SK-N-SH (cell line): ENCODE data around the gene PLCE1. TPM values are rescaled to one million over a fixed set of nuclear protein-coding genes. Genes with fewer than 3 reads are reported as not detected.

Experiments
- CTCF ChIA-PET: fragments of 300-600, 350-600 bp; formaldehyde crosslinking; extraction: SDS; loops from one replicate; lab custom pipeline; 2021; lab: Yijun Ruan, JAX
- POLR2A ChIA-PET: fragments of 350-600 bp; sonication (Branson Sonifier 250); formaldehyde crosslinking; extraction: SDS; loops from one replicate; lab custom pipeline; 2020; ENCODE audit warnings: antibody characterized with exemption, inconsistent platforms; lab: Yijun Ruan, JAX
- DNase-seq: peaks from one replicate; pipeline ENCODE4 v3.0.0; 2012
- H2AFZ ChIP-seq: fragments of 200-600 bp; sonication (generic); 2 replicates; pipeline ENCODE4 v1.8.1; 2016; ENCODE audit warnings: antibody characterized with exemption, mild to moderate bottlenecking, low read depth
- H3F3A ChIP-seq: fragments of 200-600 bp; sonication (generic); replicated peaks from 2 replicates; pipeline ENCODE3; 2016; ENCODE audit warnings: antibody characterized with exemption, mild to moderate bottlenecking; ENCODE audit not compliant: insufficient read depth
- H3K27ac ChIP-seq, 2 experiments: fragments of 200-500 bp in 1 of 2; fragments of 200-600 bp in 1 of 2; sonication (Bioruptor generic) in 1 of 2; sonication (generic), shearing (Covaris generic) in 1 of 2; 2 replicates each; pipeline versions ENCODE4 v1.5.1 to v1.6.1; 2014 to 2016; ENCODE audit warnings: low read depth in 2 of 2, inconsistent platforms in 1 of 2, low read length in 1 of 2, mild to moderate bottlenecking in 1 of 2, mixed read lengths in 1 of 2
- H3K27me3 ChIP-seq: fragments of 200-600 bp; sonication (generic), shearing (Covaris generic); 2 replicates; pipeline ENCODE4 v1.6.1; 2016; ENCODE audit warnings: mixed run types; ENCODE audit not compliant: insufficient read depth
- H3K36me3 ChIP-seq, 2 experiments: fragments of 200-500 bp in 1 of 2; fragments of 200-600 bp in 1 of 2; sonication (Bioruptor generic) in 1 of 2; sonication (generic) in 1 of 2; replicated peaks in 1 of 2; 2 replicates each; pipeline versions ENCODE3 to v1.5.1; 2014 to 2016; ENCODE audit warnings: low read length in 1 of 2, mild to moderate bottlenecking in 1 of 2; ENCODE audit not compliant: insufficient read depth in 2 of 2, control insufficient read depth in 1 of 2
- H3K4me1 ChIP-seq, 2 experiments: fragments of 200-500 bp in 1 of 2; fragments of 200-600 bp in 1 of 2; sonication (Bioruptor generic) in 1 of 2; sonication (generic), shearing (Covaris generic) in 1 of 2; 2 replicates each; pipeline versions ENCODE4 v1.5.1 to v1.6.1; 2014 to 2016; ENCODE audit warnings: low read depth in 1 of 2, low read length in 1 of 2, mixed run types in 1 of 2; ENCODE audit not compliant: insufficient read depth in 2 of 2, control insufficient read depth in 1 of 2
- H3K4me2 ChIP-seq: fragments of 200-600 bp; sonication (generic), shearing (Covaris generic); 2 replicates; pipeline ENCODE4 v1.6.1; 2017; ENCODE audit warnings: mixed run types
- H3K4me3 ChIP-seq, 2 experiments: fragments of 200-500 bp in 1 of 2; fragments of 200-600 bp in 1 of 2; sonication (Bioruptor generic) in 1 of 2; sonication (generic), shearing (Covaris generic) in 1 of 2; 2 replicates each; pipeline versions ENCODE4 v1.5.1 to v1.8.1; 2014 to 2016; ENCODE audit warnings: low read depth in 2 of 2, inconsistent platforms in 1 of 2, low read length in 1 of 2, mild to moderate bottlenecking in 1 of 2, mixed read lengths in 1 of 2, moderate library complexity in 1 of 2
- H3K79me2 ChIP-seq: fragments of 200-600 bp; sonication (generic); 2 replicates; pipeline ENCODE4 v1.8.1; 2017; ENCODE audit warnings: mild to moderate bottlenecking; ENCODE audit not compliant: insufficient read depth
- H3K9ac ChIP-seq: fragments of 200-600 bp; sonication (generic); 2 replicates; pipeline ENCODE4 v1.6.1; 2017; ENCODE audit warnings: mixed run types
- H3K9me2 ChIP-seq: fragments of 200-600 bp; sonication (generic); 2 replicates; pipeline ENCODE4 v1.6.1; 2017; ENCODE audit warnings: mixed run types
- H3K9me3 ChIP-seq: fragments of 200-600 bp; sonication (generic); 2 replicates; pipeline ENCODE4 v1.6.1; 2017; ENCODE audit warnings: mixed run types, mild to moderate bottlenecking, moderate library complexity
- H4K20me1 ChIP-seq: fragments of 200-600 bp; sonication (generic); 2 replicates; pipeline ENCODE4 v1.6.1; 2017; ENCODE audit warnings: mild to moderate bottlenecking, mixed run types; ENCODE audit not compliant: insufficient read depth
- FOSL2 ChIP-seq: IDR thresholded peaks from 2 replicates; pipeline ENCODE4 v1.4.0; 2012; ENCODE audit warnings: low read depth, mild to moderate bottlenecking, moderate library complexity, borderline replicate concordance
- FOXJ3 ChIP-seq: sonication (generic); formaldehyde crosslinking; IDR thresholded peaks from 2 replicates; pipeline ENCODE4 v1.5.1; 2020; ENCODE audit warnings: mild to moderate bottlenecking, missing genetic modification reagents
- GABPA ChIP-seq: IDR thresholded peaks from 2 replicates; pipeline ENCODE4 v1.4.0; 2012; ENCODE audit warnings: low read depth, mild to moderate bottlenecking
- GATA2 ChIP-seq: sonication (generic); formaldehyde crosslinking; IDR thresholded peaks from 2 replicates; pipeline ENCODE4 v1.5.0; 2020; ENCODE audit warnings: mild to moderate bottlenecking, missing genetic modification reagents
- JUND ChIP-seq: IDR thresholded peaks from 2 replicates; pipeline ENCODE4 v1.4.0; 2012
- MEF2A ChIP-seq: IDR thresholded peaks from 2 replicates; pipeline ENCODE4 v1.4.0; 2012; ENCODE audit warnings: low read depth, borderline replicate concordance
- NFIC ChIP-seq: IDR thresholded peaks from 2 replicates; pipeline ENCODE4 v1.4.0; 2012; ENCODE audit warnings: borderline replicate concordance
- POLR2AphosphoS5 ChIP-seq: IDR thresholded peaks from 2 replicates; pipeline ENCODE4 v1.6.1; 2012; ENCODE audit warnings: low read depth, low read length
- RFX5 ChIP-seq: IDR thresholded peaks from 2 replicates; pipeline ENCODE4 v1.6.1; 2012; ENCODE audit warnings: mild to moderate bottlenecking, improper control_type of control experiment, low read length
- TEAD4 ChIP-seq: IDR thresholded peaks from 2 replicates; pipeline ENCODE4 v1.4.0; 2012; ENCODE audit warnings: mild to moderate bottlenecking, borderline replicate concordance; ENCODE audit not compliant: insufficient read depth
- YY1 ChIP-seq: IDR thresholded peaks from 2 replicates; pipeline ENCODE4 v1.4.0; 2012; ENCODE audit warnings: low read depth, mild to moderate bottlenecking
- WGBS: methylation state at CpG from one replicate; pipeline ENCODE4 v1.1.6; 2017; ENCODE audit warnings: low lambda C conversion rate; 5-methylcytosine and 5-hydroxymethylcytosine counted together
- polyA plus RNA-seq, 3 experiments: library from polyadenylated mRNA; depleted of rRNA; stranded (reverse); fragments of >200 nt; gene quantifications; 2 replicates each; pipeline ENCODE4 v1.2.3, GENCODE V29; 2012
- TF ChIP-seq, protein P1 (sequence below): fragments of 150-350 bp; IDR thresholded peaks from 2 replicates; pipeline ENCODE4 v1.6.1; 2017; ENCODE audit warnings: antibody characterized with exemption, low read length, low read depth, borderline replicate concordance
- TF ChIP-seq, protein P2 (sequence below): fragments of 150-350 bp; IDR thresholded peaks from 2 replicates; pipeline ENCODE4 v1.6.1; 2016; ENCODE audit warnings: mild to moderate bottlenecking, low read depth, low read length
- TF ChIP-seq, protein P3 (sequence below): IDR thresholded peaks from 2 replicates; pipeline ENCODE4 v1.4.0; 2012; ENCODE audit warnings: low read depth
- TF ChIP-seq, protein P4 (sequence below): IDR thresholded peaks from 2 replicates; pipeline ENCODE4 v1.4.0; 2012; ENCODE audit warnings: low read depth, borderline replicate concordance

PLCE1 gene
- polyA plus RNA-seq, 1 of the 3 experiments (the other 2 are of a cell fraction): 1.2 TPM

DNA sequence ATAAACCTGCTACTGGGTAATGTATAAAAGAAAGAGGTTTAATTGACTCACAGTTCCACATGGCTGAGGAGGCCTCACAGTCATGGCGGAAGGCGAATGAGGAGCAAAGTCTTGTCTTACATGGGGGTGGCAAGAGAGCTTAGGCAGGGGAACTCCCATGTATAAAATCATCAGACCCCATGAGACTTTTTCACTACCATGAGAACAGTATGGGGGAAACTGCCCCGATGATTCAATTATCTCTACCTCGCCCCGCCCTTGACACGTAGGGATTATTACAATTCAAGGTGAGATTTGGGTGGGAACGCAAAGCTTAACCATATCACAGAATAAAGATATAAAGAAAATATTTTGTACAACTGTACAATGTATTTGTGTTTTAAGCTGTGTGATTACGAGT lies 39.4 kb upstream of the PLCE1 start:
- no peak for TF ChIP-seq GATA2 (CRISPR knock-in tag)
- TF ChIP-seq RFX5: no peak
- TF ChIP-seq, protein P1, sequence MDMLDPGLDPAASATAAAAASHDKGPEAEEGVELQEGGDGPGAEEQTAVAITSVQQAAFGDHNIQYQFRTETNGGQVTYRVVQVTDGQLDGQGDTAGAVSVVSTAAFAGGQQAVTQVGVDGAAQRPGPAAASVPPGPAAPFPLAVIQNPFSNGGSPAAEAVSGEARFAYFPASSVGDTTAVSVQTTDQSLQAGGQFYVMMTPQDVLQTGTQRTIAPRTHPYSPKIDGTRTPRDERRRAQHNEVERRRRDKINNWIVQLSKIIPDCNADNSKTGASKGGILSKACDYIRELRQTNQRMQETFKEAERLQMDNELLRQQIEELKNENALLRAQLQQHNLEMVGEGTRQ: no peak
- no peak for TF ChIP-seq POLR2AphosphoS5
- TF ChIP-seq FOSL2: no peak
- TF ChIP-seq, protein P2, sequence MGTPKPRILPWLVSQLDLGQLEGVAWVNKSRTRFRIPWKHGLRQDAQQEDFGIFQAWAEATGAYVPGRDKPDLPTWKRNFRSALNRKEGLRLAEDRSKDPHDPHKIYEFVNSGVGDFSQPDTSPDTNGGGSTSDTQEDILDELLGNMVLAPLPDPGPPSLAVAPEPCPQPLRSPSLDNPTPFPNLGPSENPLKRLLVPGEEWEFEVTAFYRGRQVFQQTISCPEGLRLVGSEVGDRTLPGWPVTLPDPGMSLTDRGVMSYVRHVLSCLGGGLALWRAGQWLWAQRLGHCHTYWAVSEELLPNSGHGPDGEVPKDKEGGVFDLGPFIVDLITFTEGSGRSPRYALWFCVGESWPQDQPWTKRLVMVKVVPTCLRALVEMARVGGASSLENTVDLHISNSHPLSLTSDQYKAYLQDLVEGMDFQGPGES: no peak
- no peak for TF ChIP-seq TEAD4
- no peak for TF ChIP-seq JUND
- no peak for TF ChIP-seq FOXJ3 (CRISPR knock-in tag)
- TF ChIP-seq GABPA: no peak
- TF ChIP-seq, protein P3, sequence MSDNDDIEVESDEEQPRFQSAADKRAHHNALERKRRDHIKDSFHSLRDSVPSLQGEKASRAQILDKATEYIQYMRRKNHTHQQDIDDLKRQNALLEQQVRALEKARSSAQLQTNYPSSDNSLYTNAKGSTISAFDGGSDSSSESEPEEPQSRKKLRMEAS: no peak
- TF ChIP-seq MEF2A: no peak
- TF ChIP-seq NFIC: no peak
- TF ChIP-seq, protein P4, sequence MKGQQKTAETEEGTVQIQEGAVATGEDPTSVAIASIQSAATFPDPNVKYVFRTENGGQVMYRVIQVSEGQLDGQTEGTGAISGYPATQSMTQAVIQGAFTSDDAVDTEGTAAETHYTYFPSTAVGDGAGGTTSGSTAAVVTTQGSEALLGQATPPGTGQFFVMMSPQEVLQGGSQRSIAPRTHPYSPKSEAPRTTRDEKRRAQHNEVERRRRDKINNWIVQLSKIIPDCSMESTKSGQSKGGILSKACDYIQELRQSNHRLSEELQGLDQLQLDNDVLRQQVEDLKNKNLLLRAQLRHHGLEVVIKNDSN: no peak
- TF ChIP-seq YY1: no peak
- H3K27ac ChIP-seq: peak overlapping the region in 1 of 2 experiments; percentile 38; a peak in 1 of 4 replicates

DNA sequence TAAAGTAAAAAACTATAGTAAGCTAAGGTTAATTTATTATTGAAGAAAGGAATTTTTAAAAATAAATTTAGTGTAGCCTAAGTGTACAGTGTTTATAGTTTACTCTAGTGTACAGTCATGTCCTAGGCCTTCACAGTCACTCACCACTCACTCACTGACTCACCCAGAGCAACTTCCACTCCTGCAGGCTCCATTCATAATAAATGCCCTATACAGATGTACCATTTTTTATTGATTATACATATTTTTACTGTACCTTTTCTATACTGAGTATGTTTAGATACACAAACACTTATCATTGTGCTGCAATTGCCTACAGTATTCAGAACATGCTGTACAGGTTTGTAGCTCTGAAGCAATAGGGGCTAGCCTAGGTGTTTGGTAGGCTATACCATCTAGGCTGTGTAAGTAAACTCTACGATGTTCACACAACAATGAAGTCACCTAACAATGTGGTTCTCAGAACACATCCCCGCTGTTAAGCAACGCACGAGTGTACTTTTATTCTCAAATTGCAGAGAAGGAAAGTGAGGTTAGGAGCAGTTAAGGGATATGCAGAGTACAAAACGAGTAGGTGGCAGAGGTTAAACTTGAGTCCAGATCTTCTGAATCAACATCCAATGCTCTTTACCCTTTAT lies 38.9 kb upstream of the PLCE1 start:
- H3K4me3 ChIP-seq: no peak overlapping the region
- POLR2A ChIA-PET: no interaction called here
- no peaks in the 10 kb centered on the region for H3K27me3 ChIP-seq
- 82% methylated on average over 5 of the region's 5 CpGs for whole genome bisulfite sequencing
- H3K27ac ChIP-seq: peak overlapping the region in 1 of 2 experiments; percentile 38; a peak in 1 of 4 replicates
- TF ChIP-seq JUND (peak; percentile 53; the same call in 1 of the 2 replicates), FOSL2 (peak; percentile 78)
- TF ChIP-seq, protein P2: no peak
- H3K4me1 ChIP-seq: peaks cover 3 to 5% of the 10 kb centered on the region in 2 experiments; a peak in 2 of 4 replicates
- H3K79me2 ChIP-seq: no peaks in the 10 kb centered on the region
- H3K36me3 ChIP-seq: no peaks in the 10 kb centered on the region
- no peaks in the 10 kb centered on the region for H4K20me1 ChIP-seq
- H3K4me2 ChIP-seq: no peak overlapping the region
- CTCF ChIA-PET: no interaction called here
- no peaks in the 10 kb centered on the region for H3K9me2 ChIP-seq
- no peaks in the 10 kb centered on the region for H3K9me3 ChIP-seq
- H3K9ac ChIP-seq: no peak overlapping the region
- H3F3A ChIP-seq: no peaks in the 10 kb centered on the region
- DNase-seq: no peak
- H2AFZ ChIP-seq: no peak overlapping the region

More for the DNA sequence above, 39.4 kb upstream of the PLCE1 start:
- Histone ChIP-seq H4K20me1 (no peaks in the 10 kb centered on the region), H3K4me2 (no peak overlapping the region), H3K36me3 (no peaks in the 10 kb centered on the region), H3K79me2 (no peaks in the 10 kb centered on the region), H3K9me3 (no peaks in the 10 kb centered on the region), H3K9ac (no peak overlapping the region), H3K9me2 (no peaks in the 10 kb centered on the region), H3K4me3 (no peak overlapping the region), H3K27me3 (no peaks in the 10 kb centered on the region), H3K4me1 (peaks cover 3 to 5% of the 10 kb centered on the region in 2 experiments; a peak in 2 of 4 replicates), H2AFZ (no peak overlapping the region), H3F3A (no peaks in the 10 kb centered on the region)
- DNase-seq: no peak
- ChIA-PET CTCF (no interaction called here), POLR2A (no interaction called here)
- 88% methylated on average over 8 of the region's 8 CpGs for WGBS
